ENCODE measurements around the gene CRIP2.

CRIP2 gene

GRCh38 chr14:105476831-105477659 lies 2.4 kb downstream of the CRIP2 start:
- DNase-seq (ENCODE audit: low read depth), result no peak

- DNase-seq (ENCODE audit: low read depth), result peak; percentile 77
Measured at GRCh38 chr14:105477660-105478397, 3.2 kb downstream of the CRIP2 start.

- DNase-seq (ENCODE audit: low read depth), result peak; percentile 49
Measured at GRCh38 chr14:105478398-105479251, 4.0 kb downstream of the CRIP2 start.

DNA sequence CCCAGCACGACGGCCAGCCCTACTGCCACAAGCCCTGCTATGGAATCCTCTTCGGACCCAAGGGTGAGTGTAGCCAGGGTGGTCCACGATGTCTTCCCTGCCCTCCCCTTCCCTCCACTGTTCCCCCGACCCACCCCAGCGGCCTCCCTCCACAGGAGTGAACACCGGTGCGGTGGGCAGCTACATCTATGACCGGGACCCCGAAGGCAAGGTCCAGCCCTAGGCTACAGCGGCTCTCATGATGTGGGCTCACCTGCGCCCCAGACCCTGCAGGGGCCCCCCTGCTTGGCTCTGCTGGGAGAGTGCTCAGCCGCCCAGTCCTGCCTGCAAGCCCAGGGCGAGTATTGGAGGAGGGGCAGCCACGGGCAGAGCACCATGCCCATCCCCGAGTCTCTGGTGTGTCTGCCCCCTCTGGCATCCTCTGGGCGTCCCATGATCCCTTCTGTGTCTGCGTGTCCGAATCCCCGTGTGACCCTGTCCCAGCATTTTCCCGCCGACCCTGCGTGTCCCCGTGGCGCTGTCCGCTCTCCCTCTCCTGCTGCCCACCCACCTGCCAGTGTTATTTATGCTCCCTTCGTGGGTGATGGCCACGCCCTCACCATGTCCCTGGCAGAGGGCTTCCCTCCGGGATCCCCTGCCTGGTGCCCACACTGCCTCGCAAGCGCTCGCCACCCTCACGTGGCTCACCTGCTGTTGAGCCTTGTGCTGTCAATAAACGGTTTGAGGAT lies 5.0 kb downstream of the CRIP2 start:
- no peak for DNase-seq (ENCODE audit: low read depth)

DNA sequence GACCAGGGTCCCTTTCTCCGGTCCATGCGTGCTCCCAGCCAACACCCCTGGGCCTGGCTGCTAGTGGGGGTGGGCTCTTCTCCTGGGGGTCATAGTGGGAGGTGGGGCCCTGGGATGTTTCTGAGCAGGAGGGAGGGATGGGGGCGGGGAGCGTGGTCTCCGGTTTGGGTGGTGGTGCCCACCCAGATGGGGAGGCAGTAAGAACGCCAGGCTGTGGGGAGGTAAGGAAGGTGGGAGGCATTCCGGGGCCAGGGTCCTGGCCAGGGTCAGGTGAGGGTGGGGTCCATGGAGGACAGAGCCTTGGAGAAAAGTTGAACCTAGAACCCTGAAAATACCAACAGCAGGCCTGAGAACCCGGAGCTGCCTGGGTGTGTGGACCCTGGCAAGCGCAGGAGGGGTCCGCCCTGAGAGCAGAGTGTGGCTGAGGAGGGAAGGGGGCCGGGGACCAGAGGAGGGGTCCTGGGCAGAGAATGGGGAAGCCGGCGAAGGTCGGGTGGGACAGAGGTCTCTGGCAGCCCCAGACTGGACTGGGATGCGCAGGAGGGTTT lies 5.7 kb downstream of the CRIP2 start:
- DNase-seq (ENCODE audit: low read depth), result no peak

GRCh38 chr14:105480807-105481801 lies 6.5 kb downstream of the CRIP2 start:
- peak; percentile 85 for DNase-seq (ENCODE audit: low read depth)

DNA sequence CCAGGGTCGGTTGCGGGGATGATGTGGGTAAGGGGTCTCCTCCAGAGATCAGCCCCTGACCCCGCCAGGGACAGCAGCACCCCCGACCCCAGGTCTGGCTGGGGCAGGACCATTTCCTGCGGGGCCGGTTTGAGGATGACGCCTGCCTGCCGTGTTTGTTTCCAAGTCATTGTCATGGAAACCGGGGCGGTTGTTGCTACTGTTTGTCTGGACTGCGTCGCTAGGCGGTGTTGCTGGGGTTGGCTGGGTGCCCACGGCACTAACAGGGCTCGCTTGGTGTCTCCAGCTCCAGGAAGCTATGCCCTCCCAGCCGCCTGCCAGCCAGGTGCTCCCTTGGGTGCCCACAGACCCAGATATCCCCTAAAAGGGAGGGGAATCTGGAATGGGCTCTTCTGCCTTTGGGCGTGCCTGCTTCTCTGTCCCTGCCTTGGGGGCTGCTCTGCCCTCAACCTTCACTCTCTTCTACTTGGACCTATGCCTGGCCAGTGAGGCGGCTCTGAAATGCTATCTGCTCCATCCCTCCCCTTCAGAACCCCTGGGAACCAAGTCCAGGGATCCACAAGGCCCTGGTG lies 7.4 kb downstream of the CRIP2 start:
- DNase-seq (ENCODE audit: low read depth), result peak; percentile 97

DNA sequence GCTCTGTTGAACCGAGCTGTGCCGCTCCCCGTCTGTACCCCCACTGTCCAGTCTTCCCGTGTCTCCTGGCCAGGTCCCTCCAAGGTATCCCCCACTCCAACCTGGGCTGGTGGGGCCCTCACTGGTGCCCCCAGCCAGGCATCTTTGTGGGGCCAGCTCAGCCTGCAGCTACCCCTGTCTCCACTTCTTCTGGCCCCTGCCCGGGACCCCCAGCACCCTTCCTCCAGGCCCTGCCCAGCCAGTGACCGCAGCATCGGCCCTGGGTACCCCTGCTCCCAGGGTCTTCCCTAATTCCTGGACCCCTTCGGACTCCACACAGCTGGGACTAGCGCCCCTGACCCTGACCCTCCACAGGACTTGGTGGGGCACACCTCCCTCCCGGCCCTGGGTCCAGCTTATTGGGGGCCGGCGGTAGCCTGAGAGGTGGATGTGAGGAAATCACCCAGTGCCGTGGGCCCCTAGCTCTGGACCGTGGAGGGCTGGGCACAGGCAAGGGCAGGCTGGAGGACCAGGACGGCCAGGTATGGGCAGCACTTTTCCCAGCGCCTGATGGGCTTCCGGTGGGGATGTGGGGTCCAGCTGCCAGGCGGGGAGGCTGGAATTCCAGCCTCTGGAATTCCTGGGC lies 8.0 kb downstream of the CRIP2 start:
- DNase-seq (ENCODE audit: low read depth), result no peak

- no peak for DNase-seq (ENCODE audit: low read depth)
Measured at GRCh38 chr14:105483300-105484068, 8.9 kb downstream of the CRIP2 start.

GRCh38 chr14:105484069-105484996 lies 9.7 kb downstream of the CRIP2 start:
- peak; percentile 59 for DNase-seq (ENCODE audit: low read depth)

DNA sequence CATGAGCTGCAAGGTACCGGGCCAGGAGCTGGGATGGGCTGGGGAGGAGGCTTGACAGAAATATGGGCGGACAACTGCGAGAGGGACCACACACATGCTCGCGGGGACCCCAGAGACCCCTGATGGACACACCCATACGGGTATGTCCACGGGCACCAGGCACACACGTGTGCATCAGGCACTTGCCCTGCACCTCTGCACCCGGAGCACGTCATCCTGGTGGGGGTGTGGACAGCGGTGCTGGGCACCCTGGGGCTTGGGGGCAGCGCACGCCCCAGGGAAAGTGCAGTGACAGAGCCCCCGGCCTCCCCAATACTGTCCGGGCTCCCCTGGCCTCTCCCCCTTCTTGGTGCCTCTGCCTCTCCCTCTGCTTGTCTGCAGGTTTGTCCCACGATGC lies 10.4 kb downstream of the CRIP2 start:
- DNase-seq (ENCODE audit: low read depth), result no peak

DNA sequence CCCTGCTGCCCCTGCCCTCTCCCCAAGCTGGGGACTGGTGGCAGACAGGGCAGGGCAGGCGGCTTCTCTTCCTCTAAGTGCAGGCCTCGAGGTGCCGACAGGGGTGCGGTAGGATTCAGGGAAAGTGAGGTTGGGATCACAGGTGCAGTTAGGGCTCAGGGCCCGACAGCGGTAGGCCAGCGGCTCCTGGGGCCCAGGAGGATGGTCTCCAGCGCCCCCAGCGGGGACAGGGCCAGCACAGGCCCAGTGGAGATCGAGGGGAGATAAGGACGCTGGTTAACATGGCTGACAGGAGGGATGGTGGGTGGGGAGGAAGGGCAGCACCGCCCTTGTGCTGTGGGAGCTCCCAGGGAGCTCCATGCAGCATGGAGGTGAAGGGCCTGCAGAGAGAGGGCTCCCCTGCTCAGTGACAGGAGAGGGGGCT lies 11.1 kb downstream of the CRIP2 start:
- no peak for DNase-seq (ENCODE audit: low read depth)

- no peak for DNase-seq (ENCODE audit: low read depth)
Measured at GRCh38 chr14:105486163-105486973, 11.7 kb downstream of the CRIP2 start, which contains the start of gene CRIP1. TSS of gene CRIP1 (plus strand) at chr14:105486886. CDS start at chr14:105487260, 374 bp downstream.

GRCh38 chr14:105486974-105487448 lies 12.4 kb downstream of the CRIP2 start:
- no peak for DNase-seq (ENCODE audit: low read depth)

DNA sequence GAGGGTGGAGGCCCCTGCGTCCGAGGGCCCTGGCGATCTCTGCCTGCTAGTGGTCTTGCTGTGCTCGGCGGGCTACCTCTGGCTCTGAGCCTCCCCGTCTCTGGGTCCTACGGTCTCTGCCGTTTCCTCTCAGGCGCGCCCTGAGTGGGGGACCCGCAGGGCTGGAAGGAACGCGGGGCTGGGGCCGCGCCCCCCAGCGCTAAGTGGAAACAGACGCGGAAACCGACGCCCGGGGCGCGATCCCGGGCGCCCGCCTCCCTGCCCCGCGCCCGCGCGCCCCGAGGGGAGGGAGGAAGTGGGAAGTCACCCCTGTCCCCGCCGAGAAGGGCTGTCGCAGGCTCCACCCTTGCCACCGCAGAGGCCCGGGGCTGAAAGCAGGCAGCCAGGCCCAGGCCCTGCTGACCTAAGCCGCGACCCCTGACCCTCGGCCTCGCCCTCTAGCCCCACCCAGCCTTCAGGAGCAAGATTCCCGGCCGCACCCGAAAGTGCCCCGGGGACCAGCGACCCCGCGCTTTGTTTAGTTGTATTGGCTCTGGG lies 12.9 kb downstream of the CRIP2 start:
- DNase-seq (ENCODE audit: low read depth), result peak; percentile 70

Measured in T follicular helper cell (primary cell).